HepG2 (cell line): ENCODE measurements around the gene MIB1. TPM values are rescaled to one million over a fixed set of nuclear protein-coding genes. Genes with fewer than 3 reads are reported as not detected.

ENCODE experiments used
- ATAC-seq: fragments of 200-7000 bp; cut with Tn5 transposase; 3 replicates; pipeline ENCODE4 v1.9.1; 2020; ENCODE audit warnings: mild to moderate bottlenecking, moderate library complexity
- BruUV-seq: library from RNA; stranded (reverse); fragments of 400-500 nt; replicated peaks from 2 replicates; lab custom pipeline; 2021; lab: Mats Ljungman, UMichigan
- CTCF ChIA-PET: fragments of 300-600 bp; formaldehyde crosslinking; extraction: SDS; loops from one replicate; lab custom pipeline; 2021; ENCODE audit warnings: low total read pairs, inconsistent platforms, low intra/inter-chr PET ratio; lab: Yijun Ruan, JAX
- POLR2A ChIA-PET: fragments of 350-600 bp; sonication (Branson Sonifier 250); formaldehyde crosslinking; loops from one replicate; lab custom pipeline; 2020; ENCODE audit warnings: antibody characterized with exemption, inconsistent platforms; lab: Yijun Ruan, JAX
- DNase-seq: peaks from one replicate; pipeline ENCODE4 v3.0.0-alpha.2; 2015; ENCODE audit warnings: low spot score
- FAIRE-seq: peaks from 3 replicates; lab custom pipeline; 2011; peaks lifted over from hg19 to GRCh38; lab: Jason Lieb, UNC
- H2AFZ ChIP-seq: one replicate; pipeline ENCODE4 v1.6.1; 2011; ENCODE audit warnings: low read length, inconsistent platforms
- H3K27ac ChIP-seq: fragments of 300-600 bp; 3 replicates; pipeline ENCODE4 v1.8.0; 2011; ENCODE audit warnings: mixed run types, mild to moderate bottlenecking, mixed read lengths, low read length, inconsistent platforms; ENCODE audit not compliant: insufficient read depth; ENCODE audit errors: extremely low read length
- H3K27me3 ChIP-seq, 2 experiments: fragments of 200-600 bp in 1 of 2; 2 replicates in 1 of 2; 3 replicates in 1 of 2; pipeline versions ENCODE4 v1.6.0 to v1.8.0; 2011; ENCODE audit warnings: low read length in 2 of 2, mild to moderate bottlenecking in 2 of 2, moderate library complexity in 2 of 2, inconsistent platforms in 1 of 2; ENCODE audit not compliant: insufficient read depth in 2 of 2, control insufficient read depth in 1 of 2
- H3K36me3 ChIP-seq, 2 experiments: fragments of 200-600 bp in 1 of 2; replicated peaks in 1 of 2; 2 replicates in 1 of 2; 3 replicates in 1 of 2; pipeline versions ENCODE4 v1.5.1 to v1.8.0; 2011; ENCODE audit warnings: low read length in 2 of 2, inconsistent platforms in 1 of 2; ENCODE audit not compliant: insufficient read depth in 2 of 2, control insufficient read depth in 1 of 2
- H3K4me1 ChIP-seq: 2 replicates; pipeline ENCODE4 v1.5.1; 2012; ENCODE audit warnings: low read length, inconsistent platforms; ENCODE audit not compliant: insufficient read depth
- H3K4me2 ChIP-seq: 2 replicates; pipeline ENCODE4 v1.6.0; 2011; ENCODE audit warnings: low read depth, low read length, inconsistent platforms
- H3K4me3 ChIP-seq, 3 experiments: fragments of 200-600 bp in 1 of 3; sonication (generic), shearing (Covaris generic) in 1 of 3; replicated peaks in 1 of 3; 2 replicates each; pipeline ENCODE4 v1.5.1; 2011 to 2016; ENCODE audit warnings: low read length in 3 of 3, inconsistent platforms in 2 of 3, low read depth in 2 of 3, mild to moderate bottlenecking in 2 of 3, control low read depth in 1 of 3, mixed read lengths in 1 of 3; ENCODE audit not compliant: insufficient read depth in 1 of 3
- H3K79me2 ChIP-seq: one replicate; pipeline ENCODE4 v1.6.1; 2011; ENCODE audit warnings: low read length, inconsistent platforms; ENCODE audit not compliant: insufficient read depth
- H3K9ac ChIP-seq: 2 replicates; pipeline ENCODE4 v1.6.0; 2011; ENCODE audit warnings: mild to moderate bottlenecking, low read depth, low read length, inconsistent platforms; ENCODE audit not compliant: insufficient read depth
- H3K9me3 ChIP-seq: 2 replicates; pipeline ENCODE4 v1.5.1; 2012; ENCODE audit warnings: mild to moderate bottlenecking, low read length
- H4K20me1 ChIP-seq: 2 replicates; pipeline ENCODE4 v1.6.0; 2011; ENCODE audit warnings: inconsistent platforms, mild to moderate bottlenecking, low read length, moderate library complexity; ENCODE audit not compliant: insufficient read depth
- HNRNPUL1 ChIP-seq: fragments of 200-400 bp; formaldehyde crosslinking; IDR thresholded peaks from 2 replicates; pipeline ENCODE4 v1.6.1; 2017; ENCODE audit warnings: low read depth, mild to moderate bottlenecking, low read length, moderate library complexity
- MXD4 ChIP-seq: IDR thresholded peaks from 2 replicates; pipeline ENCODE4 v1.6.1; 2016; ENCODE audit warnings: mild to moderate bottlenecking, missing biosample characterization, missing genetic modification reagents
- NFKB2 ChIP-seq: sonication (generic); formaldehyde crosslinking; IDR thresholded peaks from 2 replicates; pipeline ENCODE4 v1.4.0; 2020; ENCODE audit warnings: missing genetic modification reagents, borderline replicate concordance
- RFX5 ChIP-seq: IDR thresholded peaks from 2 replicates; pipeline ENCODE4 v1.6.1; 2011; ENCODE audit warnings: low read depth, low read length, improper control_type of control experiment
- SAFB2 ChIP-seq: sonication (generic); formaldehyde crosslinking; IDR thresholded peaks from 2 replicates; pipeline ENCODE4 v1.5.1; 2020; ENCODE audit warnings: missing genetic modification reagents, low read depth, mild to moderate bottlenecking, borderline replicate concordance
- ZNF558 ChIP-seq: sonication (generic); formaldehyde crosslinking; IDR thresholded peaks from 2 replicates; pipeline ENCODE4 v1.9.0; 2022; ENCODE audit warnings: mild to moderate bottlenecking, missing genetic modification reagents, borderline replicate concordance
- ZNF772 ChIP-seq: sonication (generic); formaldehyde crosslinking; IDR thresholded peaks from 2 replicates; pipeline ENCODE4 v1.5.0; 2020; ENCODE audit warnings: mild to moderate bottlenecking, missing genetic modification reagents
- WGBS: methylation state at CpG from one replicate; pipeline ENCODE4 v1.1.6; 2017; ENCODE audit warnings: low lambda C conversion rate; 5-methylcytosine and 5-hydroxymethylcytosine counted together
- in situ Hi-C: cut with HindIII; loops from 2 replicates; pipeline ENCODE4 v1.10.0; 2017; ENCODE audit warnings: low pct_unique_long_range_greater_than_20kb; ENCODE audit not compliant: extremely low pct_ligation_motif_present
- intact Hi-C: fragments of 100-400 bp; cut with micrococcal nuclease; formaldehyde crosslinking; loops from one replicate; pipeline ENCODE4 v1.10.0; 2022; ENCODE audit not compliant: unreplicated experiment
- polyA plus RNA-seq, 8 experiments: library from polyadenylated mRNA; depleted of rRNA in 3 of 8; stranded (reverse) in 7 of 8; unstranded in 1 of 8; fragments of >200 nt; fragmentation: Illumina TruSeq in 4 of 8; extraction: Trizol in 4 of 8; gene quantifications; 2 replicates each; pipeline versions ENCODE4 v1.2.1 to v1.2.3, GENCODE V29; 2011 to 2016; ENCODE audit warnings: low read depth in 4 of 8, missing spikeins in 1 of 8, mixed read lengths in 1 of 8; ENCODE audit not compliant: insufficient read depth in 1 of 8
- total RNA-seq, 5 experiments: library from RNA; depleted of rRNA; stranded (reverse); fragments of >200 nt; fragmentation: Illumina TruSeq; extraction: Trizol; gene quantifications; 2 replicates each; pipeline ENCODE4 v1.2.3, GENCODE V29; 2016; ENCODE audit warnings: low read depth in 1 of 5
- TF ChIP-seq, protein P1 (sequence below): sonication (generic); formaldehyde crosslinking; IDR thresholded peaks from 2 replicates; pipeline ENCODE4 v1.8.0; 2022; ENCODE audit warnings: missing genetic modification reagents, mild to moderate bottlenecking, moderate library complexity, borderline replicate concordance
- TF ChIP-seq, protein P2 (sequence below): IDR thresholded peaks from 2 replicates; pipeline ENCODE4 v1.4.0; 2020; ENCODE audit warnings: mild to moderate bottlenecking, missing genetic modification reagents
- TF ChIP-seq, protein P3 (sequence below): IDR thresholded peaks from 2 replicates; pipeline ENCODE4 v1.6.1; 2016; ENCODE audit warnings: missing biosample characterization, missing genetic modification reagents, low read depth

The MIB1 gene
- total and polyA plus RNA-seq, 2 of the 13 experiments (the other 11 are each of a cell fraction or from before 2014, with no cell fraction given), result 12.0 to 47.0 TPM

DNA sequence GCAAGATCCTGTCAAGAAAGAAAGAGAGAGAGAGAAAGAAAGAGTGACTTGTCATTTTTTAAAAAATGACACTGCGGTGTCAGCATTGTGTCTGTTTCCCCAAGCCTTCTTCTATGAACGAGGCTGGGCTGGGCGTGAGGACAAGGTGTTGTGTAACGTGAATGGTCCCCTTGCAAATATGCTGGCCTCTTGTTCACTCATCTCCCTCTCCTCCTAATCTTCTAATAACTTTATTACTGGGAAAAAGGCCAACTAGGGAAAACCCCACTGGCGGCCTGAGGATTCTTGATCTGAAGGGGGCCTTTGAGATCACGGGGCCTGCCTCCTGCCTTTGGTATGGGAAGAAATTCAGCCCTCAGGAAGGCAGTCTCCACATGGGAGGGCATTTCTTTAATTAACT is 163.1 kb downstream of the MIB1 start:
- FAIRE-seq (no peak), ATAC-seq (no peak), DNase-seq (no peak)
- no peaks in the 10 kb centered on the region for H3K36me3 ChIP-seq
- H3K4me2 ChIP-seq, result no peak overlapping the region
- H3K9me3 ChIP-seq, result no peaks in the 10 kb centered on the region
- H3K27me3 ChIP-seq, result 0 out of 5 replicates have a peak, but pooled peaks cover 0 to 1% of the 10 kb centered on the region in 2 experiments
- no peaks in the 10 kb centered on the region for H3K79me2 ChIP-seq
- in situ Hi-C loops (no loop called here), intact Hi-C loops (no loop called here)
- H3K27ac ChIP-seq, result no peak overlapping the region
- ChIA-PET POLR2A (no interaction called here), CTCF (no interaction called here)
- H3K4me3 ChIP-seq, result no peak overlapping the region
- peaks cover 22% of the 10 kb centered on the region for H3K4me1 ChIP-seq
- TF ChIP-seq ZNF558 (CRISPR knock-in tag) (no peak), SAFB2 (CRISPR knock-in tag) (no peak), HNRNPUL1 (no peak), MXD4 (CRISPR knock-in tag) (no peak), RFX5 (no peak), NFKB2 (CRISPR knock-in tag) (no peak), ZNF772 (CRISPR knock-in tag) (no peak)
- TF ChIP-seq, protein P1, sequence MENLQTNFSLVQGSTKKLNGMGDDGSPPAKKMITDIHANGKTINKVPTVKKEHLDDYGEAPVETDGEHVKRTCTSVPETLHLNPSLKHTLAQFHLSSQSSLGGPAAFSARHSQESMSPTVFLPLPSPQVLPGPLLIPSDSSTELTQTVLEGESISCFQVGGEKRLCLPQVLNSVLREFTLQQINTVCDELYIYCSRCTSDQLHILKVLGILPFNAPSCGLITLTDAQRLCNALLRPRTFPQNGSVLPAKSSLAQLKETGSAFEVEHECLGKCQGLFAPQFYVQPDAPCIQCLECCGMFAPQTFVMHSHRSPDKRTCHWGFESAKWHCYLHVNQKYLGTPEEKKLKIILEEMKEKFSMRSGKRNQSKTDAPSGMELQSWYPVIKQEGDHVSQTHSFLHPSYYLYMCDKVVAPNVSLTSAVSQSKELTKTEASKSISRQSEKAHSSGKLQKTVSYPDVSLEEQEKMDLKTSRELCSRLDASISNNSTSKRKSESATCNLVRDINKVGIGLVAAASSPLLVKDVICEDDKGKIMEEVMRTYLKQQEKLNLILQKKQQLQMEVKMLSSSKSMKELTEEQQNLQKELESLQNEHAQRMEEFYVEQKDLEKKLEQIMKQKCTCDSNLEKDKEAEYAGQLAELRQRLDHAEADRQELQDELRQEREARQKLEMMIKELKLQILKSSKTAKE (CRISPR knock-in tag), result no peak
- TF ChIP-seq, protein P2, sequence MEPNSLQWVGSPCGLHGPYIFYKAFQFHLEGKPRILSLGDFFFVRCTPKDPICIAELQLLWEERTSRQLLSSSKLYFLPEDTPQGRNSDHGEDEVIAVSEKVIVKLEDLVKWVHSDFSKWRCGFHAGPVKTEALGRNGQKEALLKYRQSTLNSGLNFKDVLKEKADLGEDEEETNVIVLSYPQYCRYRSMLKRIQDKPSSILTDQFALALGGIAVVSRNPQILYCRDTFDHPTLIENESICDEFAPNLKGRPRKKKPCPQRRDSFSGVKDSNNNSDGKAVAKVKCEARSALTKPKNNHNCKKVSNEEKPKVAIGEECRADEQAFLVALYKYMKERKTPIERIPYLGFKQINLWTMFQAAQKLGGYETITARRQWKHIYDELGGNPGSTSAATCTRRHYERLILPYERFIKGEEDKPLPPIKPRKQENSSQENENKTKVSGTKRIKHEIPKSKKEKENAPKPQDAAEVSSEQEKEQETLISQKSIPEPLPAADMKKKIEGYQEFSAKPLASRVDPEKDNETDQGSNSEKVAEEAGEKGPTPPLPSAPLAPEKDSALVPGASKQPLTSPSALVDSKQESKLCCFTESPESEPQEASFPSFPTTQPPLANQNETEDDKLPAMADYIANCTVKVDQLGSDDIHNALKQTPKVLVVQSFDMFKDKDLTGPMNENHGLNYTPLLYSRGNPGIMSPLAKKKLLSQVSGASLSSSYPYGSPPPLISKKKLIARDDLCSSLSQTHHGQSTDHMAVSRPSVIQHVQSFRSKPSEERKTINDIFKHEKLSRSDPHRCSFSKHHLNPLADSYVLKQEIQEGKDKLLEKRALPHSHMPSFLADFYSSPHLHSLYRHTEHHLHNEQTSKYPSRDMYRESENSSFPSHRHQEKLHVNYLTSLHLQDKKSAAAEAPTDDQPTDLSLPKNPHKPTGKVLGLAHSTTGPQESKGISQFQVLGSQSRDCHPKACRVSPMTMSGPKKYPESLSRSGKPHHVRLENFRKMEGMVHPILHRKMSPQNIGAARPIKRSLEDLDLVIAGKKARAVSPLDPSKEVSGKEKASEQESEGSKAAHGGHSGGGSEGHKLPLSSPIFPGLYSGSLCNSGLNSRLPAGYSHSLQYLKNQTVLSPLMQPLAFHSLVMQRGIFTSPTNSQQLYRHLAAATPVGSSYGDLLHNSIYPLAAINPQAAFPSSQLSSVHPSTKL, result no peak
- TF ChIP-seq, protein P3, sequence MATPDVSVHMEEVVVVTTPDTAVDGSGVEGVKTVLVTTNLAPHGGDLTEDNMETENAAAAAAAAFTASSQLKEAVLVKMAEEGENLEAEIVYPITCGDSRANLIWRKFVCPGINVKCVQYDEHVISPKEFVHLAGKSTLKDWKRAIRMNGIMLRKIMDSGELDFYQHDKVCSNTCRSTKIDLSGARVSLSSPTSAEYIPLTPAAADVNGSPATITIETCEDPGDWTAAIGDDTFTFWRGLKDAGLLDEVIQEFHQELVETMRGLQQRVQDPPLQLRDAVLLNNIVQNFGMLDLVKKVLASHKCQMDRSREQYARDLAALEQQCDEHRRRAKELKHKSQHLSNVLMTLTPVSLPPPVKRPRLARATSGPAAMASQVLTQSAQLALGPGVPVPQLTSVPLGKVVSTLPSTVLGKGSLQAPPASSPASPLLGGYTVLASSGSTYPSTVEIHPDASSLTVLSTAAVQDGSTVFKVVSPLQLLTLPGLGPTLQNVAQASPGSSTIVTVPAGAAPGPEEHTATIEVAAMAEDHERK (CRISPR knock-in tag), result no peak
- H2AFZ ChIP-seq, result no peak overlapping the region
- BruUV-seq, result no TSS peak
- 42% methylated on average over 5 of the region's 6 CpGs for WGBS
- H3K9ac ChIP-seq, result no peak overlapping the region
- H4K20me1 ChIP-seq, result no peaks in the 10 kb centered on the region
